NK-92 (cell line): ENCODE results near the gene MANBA.
"Not testable (repeated sequence)": the region's sequence is repeated elsewhere in the genome, so short reads cannot be mapped to it uniquely, and the experiment has no call there.

Source experiments
- DNase-seq: peaks from one replicate; lab custom pipeline; 2025; ENCODE audit not compliant: unreplicated experiment; lab: John Stamatoyannopoulos, UW

MANBA gene

DNA sequence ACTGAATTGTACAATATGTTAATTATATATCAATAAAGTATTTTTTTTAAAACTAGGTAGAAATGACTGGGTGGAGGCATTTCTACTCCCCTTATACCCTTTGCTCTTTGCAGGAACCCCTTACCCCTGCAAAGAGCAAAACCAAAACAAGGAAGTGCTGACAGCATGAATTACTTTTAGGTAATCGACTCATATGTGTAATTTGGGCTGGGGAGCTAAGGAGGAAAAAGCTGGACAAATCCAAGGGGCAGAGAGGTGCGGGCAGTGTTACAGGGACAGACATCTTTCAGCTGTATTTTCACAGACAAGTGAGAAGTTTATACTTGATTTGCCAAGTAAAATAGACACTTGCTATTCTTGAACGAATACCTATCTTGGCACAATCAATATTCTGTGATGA, 35.5 kb downstream of the MANBA start:
- no peak for DNase-seq

DNA sequence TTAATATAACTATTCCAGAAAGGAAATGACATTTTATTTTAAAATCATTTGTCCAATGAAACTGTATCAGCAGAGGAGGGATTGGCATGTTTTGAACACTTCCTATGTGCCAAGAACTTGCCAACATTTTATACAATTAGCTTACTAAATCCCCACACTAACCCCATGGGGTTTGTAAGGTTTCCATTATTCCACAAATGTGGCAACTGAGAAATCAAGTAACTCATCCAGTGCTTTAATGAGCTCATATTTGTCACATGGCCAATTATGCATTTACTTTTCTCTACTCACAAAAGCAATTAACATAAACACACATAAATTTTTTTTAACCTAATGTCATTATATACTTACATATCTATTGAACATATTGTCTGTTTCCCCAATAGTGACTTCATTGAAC, 37.3 kb downstream of the MANBA start:
- no peak for DNase-seq

DNA sequence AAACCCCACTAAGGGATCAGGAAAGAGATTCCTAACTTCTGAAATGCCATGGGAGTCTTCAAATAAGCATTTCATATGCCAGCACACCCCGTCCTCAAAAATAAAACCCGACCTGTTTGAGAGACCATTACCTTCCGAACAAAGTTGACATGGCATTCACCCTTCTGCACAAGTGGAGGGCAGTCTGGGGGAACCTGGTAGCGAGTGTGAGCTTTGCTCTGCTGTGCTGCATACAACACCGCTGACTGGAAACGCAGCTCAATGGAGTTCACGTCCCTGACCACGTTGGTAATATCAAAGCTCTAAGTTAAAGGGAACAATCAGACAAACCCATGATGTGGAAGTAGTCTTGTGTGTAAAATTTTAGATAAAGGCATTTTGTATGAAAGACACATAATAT, 38.0 kb downstream of the MANBA start:
- no peak for DNase-seq

DNA sequence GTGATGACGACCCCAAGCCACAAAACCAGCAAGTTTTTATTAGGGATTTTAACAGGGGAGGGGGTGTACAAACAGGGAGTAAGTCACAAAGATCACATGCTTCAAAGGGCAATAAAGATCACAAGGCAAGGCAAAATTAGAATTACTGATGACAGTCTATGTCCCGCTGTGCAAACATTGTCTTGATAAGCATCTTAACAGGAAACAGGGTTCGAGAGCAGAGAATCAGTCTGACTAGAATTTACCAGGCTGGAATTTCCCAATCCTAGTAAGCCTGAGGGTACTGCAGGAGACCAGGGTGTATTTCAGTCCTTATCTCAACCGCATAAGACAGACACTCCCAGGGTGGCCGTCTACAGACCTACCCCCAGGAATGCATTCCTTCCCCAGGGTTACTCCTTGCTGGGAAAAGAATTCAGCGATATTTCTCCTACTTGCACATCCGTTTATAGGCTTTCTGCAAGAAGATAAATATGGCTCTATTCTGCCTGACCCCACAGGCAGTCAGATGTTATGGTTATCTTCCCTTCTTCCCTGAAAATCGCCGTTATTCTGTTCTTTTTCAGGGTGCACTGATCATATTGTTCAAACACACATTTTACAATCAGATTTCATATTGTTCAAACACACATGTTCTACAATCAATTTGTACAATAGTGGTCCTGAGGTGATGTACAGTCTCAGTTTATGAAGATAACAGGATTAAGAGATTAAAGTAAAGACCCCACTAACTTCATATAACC, 41.8 kb downstream of the MANBA start:
- not testable (repeated sequence) for DNase-seq

DNA sequence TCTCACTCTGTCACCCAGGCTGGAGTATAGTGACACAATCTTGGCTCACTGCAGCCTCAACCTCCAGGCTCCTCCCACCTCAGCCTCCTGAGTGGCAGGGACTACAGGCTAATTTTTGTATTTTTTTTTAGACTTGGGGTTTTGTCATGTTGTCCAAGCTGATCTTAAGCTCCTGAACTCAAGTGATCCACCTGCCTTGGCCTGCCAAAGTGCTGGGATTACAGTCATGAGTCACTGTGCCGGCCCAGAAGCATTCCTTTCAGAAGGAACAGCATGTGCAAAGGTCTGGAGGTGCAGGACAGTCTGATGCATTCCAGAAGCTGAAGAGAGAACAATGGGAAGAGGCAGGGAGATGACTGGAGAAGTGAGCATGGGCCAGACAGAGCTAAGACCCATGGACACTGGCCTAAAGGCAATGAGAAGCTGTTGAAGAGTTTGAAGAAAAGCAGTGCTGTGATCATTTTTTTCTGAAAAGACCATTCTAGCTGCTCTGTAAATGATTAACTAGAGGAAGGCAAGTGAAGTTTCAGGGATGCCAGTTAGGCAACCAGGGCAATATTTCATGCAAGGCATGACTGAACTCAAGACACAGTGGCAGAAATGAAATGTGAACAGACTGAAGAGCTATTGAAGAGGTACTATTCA, 43.2 kb downstream of the MANBA start:
- no peak for DNase-seq

DNA sequence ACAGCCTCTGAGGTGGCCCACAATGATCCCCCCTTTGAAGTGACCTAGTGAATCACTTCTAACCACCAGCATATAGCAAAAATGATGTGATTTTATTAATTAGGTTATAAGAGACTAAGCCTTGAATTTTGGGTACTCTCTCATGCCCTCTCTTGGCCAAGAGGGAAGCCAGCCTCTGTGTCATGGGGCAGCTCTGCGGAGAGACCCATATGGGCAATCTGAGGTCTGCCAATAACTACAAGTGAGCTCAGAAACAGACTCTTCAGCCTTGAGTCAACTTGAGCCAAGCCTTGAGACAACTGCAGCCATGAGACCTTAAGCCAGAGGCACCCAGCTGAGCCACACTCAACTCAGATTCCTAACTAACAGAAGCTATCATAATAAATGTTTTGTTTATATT, 45.7 kb downstream of the MANBA start:
- DNase-seq: no peak

DNA sequence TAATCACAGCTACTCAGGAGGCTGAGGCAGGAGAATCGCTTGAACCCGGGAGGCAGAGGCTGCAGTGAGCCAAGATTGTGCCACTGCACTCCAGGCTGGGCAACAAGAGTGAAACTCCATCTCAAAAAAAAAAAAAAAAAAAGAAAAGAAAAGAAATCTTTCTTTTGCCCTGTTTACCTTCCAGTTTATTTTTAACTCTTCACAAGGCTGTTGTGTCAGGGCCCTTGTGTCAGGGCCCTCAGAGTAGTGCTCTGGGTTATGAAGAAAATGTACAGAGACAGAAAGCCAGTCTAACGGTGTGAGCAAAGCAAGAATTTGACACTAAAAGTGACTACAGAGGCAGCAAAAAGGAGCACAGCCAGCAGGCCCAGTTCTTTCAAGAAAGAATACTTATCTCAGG, 47.0 kb downstream of the MANBA start:
- not testable (repeated sequence) for DNase-seq

DNA sequence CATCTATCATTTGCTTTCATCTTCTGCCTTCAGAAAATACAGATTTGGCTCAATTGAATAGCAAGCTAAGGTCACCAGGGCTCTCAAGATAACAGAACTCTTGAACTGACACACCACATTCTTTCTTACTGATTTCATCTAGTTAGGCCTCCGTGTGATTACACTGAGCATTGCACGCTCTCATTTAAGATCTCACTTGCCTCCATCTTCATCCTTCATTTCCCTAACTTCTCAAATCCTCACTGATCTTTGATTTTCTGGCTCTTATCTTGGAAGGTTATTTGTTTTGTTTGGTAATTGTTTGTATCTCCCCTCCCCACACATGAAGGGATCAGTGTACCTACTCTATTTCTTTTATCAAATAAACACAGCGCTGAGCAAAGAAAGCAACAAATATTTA, 47.7 kb downstream of the MANBA start:
- no peak for DNase-seq

DNA sequence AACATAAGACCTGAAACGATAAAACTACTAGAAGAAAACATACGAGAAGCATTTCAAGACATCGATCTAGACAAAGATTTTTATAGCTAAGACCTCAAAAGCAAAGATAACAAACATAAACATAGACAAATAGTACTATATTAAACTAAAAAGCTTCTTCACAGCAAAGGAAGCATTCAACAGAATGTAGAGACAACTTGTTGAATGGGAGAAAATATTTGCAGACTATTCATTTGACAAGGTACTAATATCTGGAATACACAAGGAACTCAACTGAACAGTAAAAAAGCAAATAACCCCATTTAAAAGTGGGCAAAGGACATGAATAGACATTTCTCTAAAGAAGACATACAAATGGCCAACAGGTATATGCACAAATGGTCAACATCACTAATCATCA, 49.8 kb downstream of the MANBA start:
- no peak for DNase-seq

DNA sequence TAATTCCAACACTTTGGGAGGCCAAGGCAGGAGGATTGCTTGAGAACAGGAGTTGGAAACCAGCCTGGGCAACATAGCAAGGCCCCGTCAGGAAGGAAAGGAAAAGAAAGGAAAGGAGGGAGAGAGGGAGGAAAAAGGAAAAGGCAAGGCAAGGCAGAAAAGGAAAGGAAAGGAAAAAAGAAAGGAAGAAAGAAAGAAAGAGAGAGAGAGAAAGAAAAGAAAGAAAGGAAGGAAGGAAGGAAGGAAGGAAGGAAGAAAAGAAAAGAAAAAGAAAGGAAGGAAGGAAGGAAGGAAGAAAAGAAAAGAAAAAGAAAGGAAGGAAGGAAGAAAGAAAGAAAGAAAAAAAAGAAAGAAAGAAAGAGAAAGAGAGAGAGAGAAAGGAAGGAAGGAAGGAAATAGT, 51.7 kb downstream of the MANBA start:
- not testable (repeated sequence) for DNase-seq

DNA sequence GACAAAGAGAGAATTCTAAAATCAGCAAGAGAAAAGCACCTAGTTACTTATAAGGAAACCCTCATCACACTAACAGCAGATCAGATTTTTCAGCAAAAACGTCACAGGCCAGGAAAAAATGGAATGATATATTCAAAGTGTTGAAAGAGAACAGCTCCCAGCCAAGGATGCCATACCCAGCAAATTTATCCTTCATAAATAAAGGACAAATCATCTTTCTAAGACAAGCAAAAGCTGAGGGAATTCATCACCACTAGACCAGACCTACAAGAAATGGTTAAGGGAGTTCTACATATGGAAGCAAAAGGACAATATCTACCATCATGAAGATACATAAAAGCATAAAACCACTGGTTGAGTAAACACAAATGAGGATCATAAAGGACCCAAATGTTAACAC, 53.6 kb downstream of the MANBA start:
- DNase-seq: no peak

DNA sequence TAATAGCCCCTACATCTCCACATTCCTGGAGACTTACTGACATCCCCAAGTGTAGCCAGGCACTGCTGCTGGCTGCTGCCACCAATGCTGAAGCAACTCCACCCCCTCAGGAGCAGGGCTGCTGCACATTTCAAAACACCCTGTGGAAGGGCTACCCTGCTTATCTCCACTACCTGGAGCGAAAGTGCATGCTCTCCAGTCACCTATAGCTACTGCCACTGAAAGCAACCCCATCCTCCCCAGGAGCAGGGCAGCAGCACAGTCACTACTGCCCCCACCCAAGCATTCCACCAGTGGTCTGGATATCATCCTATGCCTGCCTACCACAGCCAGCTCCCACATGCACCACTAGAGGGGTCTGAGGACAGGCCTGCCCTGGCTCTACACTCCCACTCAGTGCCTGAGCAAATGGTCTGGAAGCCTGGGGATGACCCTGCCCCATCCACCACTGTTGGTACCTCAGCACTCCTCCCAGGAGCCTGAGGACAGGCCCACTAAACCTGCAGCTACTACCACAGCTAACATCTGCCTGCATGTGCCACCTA, 55.3 kb downstream of the MANBA start:
- DNase-seq: no peak

DNA sequence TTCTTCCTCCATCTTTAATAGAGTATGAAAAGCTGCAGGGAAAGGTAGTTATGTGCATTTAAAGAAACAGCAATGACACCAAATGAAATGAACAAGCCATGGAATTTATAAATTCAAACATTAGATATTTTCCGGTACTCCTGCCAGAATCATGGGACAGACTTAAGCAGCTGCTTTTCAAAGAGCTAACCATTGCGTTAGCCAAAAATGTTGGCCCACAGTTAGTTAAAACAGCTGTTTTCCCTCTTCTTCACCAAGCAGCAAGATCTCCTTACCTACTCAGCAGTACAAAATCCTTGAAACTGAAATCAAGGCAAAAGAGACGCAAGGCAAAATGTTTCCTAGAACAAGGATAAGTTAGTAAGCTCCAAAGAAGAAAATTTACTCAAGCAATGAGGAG, 64.0 kb downstream of the MANBA start:
- no peak for DNase-seq

DNA sequence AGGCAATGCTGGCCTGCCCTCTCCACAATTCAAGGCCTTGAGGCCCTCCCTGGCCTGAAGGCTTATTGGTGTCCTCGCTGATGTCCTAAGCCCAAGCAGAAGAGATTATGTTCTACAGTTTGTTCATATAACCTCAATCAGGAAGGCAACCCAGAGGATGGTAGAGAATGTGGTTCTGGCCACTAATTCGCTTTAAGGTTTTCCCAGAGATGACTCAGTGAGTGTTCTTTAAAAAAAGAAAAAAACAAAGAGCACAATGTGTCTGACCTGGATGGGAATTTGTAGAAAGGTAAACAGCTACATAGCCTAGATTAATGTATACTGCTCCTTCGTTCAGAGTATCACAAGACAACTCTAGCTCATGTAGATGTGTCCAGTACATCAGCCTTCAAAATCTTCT, 66.0 kb downstream of the MANBA start:
- no peak for DNase-seq

DNA sequence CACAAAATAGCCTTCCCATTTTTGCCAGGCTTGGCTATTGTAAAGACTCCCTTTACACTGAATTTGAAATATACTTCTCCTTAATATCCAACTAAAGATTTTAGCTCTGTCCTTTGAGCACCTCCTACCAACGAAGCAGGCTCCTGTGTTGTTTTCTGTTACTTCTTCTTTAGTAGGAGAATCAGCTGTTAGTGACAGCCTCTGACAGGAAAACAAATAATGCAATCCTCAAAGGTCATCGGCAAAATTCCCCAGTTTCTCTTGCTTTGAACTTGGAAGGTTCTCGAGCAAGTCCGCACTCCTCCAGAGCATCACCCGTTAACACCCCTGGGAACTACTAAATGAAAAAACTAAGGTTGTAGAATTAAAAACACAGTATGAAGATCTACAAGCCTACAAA, 66.9 kb downstream of the MANBA start:
- DNase-seq: no peak

DNA sequence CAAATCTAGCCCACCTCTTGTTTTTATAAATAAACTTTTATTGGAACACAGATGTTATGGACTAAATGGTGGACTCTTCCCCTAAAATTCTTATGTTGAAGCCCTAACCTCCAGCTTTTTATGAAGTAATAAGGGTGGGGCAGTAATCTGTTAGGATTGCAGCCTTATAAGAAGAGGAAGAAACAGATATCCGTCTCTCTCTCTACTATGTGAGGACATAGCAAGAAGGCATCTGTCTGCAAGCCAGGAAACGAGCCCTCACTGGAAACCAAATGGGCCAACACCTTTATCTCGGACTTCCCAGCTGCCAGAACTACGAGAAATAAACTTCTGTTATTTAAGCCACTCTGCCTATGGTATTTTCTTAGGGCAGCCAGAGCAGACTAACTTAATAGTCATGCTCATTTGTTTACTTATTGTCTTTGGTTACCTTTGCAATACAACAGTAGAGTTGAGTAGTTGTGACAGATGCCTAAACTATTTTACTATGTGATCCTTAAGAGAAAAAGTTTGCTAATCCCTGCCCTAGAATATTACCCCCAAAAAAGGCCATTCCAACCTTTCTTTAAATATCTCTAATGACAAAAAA, 67.4 kb downstream of the MANBA start:
- no peak for DNase-seq

DNA sequence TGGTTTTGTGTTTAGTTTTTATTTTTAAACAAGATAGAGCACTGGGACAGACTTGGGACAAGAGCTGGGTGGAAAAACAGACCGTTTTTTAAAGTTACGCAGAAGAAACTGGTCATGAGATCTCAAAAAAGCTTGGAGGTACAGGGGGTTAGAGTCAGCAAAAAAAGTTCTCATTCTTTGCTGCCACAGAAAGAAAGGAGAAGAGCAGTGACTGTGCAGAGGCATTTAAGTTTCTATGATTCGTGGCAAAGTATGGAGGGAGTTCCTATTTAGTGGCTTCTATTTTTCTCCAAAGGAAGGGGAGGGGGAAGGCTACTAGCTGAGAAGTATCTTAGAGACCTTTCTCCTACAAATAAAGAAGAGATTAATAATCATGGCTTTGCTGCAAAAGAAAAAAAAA, 68.3 kb downstream of the MANBA start:
- no peak for DNase-seq

DNA sequence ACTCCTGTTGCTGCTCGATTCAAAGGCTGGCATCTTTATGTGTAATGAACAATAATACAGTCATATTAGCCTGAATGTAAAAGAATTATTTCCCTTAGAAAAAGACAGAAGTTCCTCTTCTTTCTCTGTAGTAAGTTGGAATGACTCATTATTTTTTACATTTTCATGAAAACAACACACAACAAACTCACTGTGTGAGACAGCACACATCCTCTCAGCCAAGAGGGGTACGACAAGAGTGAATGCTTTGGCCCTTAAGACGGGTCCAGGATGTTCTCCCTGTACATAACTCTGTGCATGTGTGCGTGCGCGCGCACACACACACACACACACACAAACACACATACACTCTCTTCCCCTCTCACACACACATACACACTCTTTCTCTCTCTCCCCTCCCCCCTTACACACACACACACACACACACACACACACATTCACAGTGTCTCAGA, 72.8 kb downstream of the MANBA start:
- DNase-seq: no peak

DNA sequence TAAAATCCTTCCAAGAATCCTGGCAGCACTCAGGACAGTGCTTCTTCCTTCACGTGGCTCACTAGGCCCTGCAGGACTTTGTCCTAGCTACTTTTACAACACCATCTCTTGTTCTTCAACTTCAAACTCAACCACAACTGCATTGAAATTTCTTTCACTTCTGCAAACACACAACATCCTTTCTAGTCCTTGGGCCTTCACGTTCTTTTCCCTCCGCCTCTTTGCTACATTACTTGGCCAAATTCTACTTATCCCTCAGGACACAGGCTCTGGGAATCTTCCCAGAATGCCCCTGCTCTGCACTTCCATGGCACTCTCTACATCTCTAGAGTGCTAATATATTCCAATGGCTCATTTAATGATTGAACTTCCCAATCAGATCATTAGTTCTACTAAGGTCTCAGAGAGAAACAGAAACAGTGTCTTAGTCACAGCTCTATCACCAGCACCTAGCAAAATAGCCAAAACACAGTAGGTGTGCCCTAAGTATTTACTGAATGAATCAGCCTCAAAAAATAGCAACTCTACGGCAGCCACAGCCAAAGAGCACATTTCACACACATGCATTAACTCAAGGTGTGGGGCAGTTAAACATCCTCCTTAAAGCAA, 73.3 kb downstream of the MANBA start:
- DNase-seq: no peak

DNA sequence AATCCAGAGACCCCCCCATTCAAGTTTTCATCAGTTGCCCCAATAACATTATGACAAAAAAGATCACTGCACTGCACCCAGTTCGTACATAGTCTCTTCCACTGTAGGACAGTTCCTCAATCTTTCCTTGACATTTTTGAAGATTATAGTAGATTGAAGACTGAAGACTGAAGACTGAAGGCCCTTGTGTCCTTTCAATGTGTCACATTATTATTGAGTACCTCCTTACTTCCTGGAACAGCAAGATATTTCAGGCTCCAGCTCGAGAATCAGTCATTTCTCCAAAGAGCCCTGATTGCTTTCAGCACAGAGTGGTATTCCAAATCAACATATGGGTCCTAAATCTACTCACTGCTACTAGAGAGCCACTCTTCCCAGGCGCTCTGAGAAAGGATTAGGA, 75.0 kb downstream of the MANBA start:
- no peak for DNase-seq

DNA sequence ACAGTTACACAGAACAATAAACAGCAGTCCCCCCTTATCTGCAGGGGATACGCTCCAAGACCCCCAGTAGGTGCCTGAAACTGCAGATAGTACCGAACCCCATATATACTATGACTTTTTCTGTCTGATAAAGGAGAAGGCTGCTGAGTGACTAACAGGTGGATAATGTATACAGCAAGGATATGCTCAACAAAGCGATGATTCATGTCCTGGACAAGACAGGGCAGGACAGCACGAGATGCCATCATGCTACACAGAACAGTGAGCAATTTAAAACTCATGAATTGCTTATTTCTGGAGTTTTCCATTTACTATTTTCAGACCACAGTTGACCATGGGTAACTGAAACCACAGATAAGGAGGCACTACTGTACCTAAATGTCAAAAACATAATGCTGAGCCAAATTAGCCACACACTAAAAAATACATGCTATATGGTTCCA, 76.1 kb downstream of the MANBA start:
- DNase-seq: no peak
